Measurements from ENCODE around the gene SEC31A.

SEC31A gene

GRCh38 chr4:82811838-82812341 lies 79.1 kb downstream of the SEC31A start:
- DNase-seq: peak; percentile 60
- no peak overlapping the region for H4K8ac ChIP-seq (ENCODE audit: low read length)
- no peak overlapping the region for H3K14ac ChIP-seq (ENCODE audit: low read length in 2 of 2)
- peaks cover 3 to 12% of the 10 kb centered on the region in 2 experiments for H3K36me3 ChIP-seq (ENCODE audit: control insufficient read depth in 1 of 2, insufficient read depth in 2 of 2, low read depth in 1 of 2, low read length in 2 of 2)
- H2AFZ ChIP-seq (ENCODE audit: low read depth, low read length): no peak overlapping the region
- no peak overlapping the region for H2BK5ac ChIP-seq (ENCODE audit: low read depth, low read length, poor library complexity, severe bottlenecking)
- H3K4me3 ChIP-seq (ENCODE audit: insufficient read depth in 1 of 2, low read depth in 1 of 2, low read length in 2 of 2): no peak overlapping the region
- H4K91ac ChIP-seq (ENCODE audit: low read length): no peak overlapping the region
- no peak overlapping the region for H3K4ac ChIP-seq (ENCODE audit: low read depth in 1 of 2, low read length in 2 of 2)
- no peak overlapping the region for H3K4me2 ChIP-seq (ENCODE audit: low read length, poor library complexity, severe bottlenecking)
- H3K27me3 ChIP-seq (ENCODE audit: control insufficient read depth in 1 of 2, insufficient read depth in 1 of 2, low read length in 2 of 2): no peaks in the 10 kb centered on the region
- no peaks in the 10 kb centered on the region for H3K9me3 ChIP-seq (ENCODE audit: control insufficient read depth, low read length)
- peak overlapping the region; percentile 36 for H3K9ac ChIP-seq (ENCODE audit: low read length)
- no peaks in the 10 kb centered on the region for H3K79me1 ChIP-seq (replicated peaks; ENCODE audit: low read length, poor library complexity, severe bottlenecking)
- WGBS: 63% methylated on average over 2 of the region's 6 CpGs
- H3K4me1 ChIP-seq (ENCODE audit: control insufficient read depth, insufficient read depth, low read depth, low read length): peaks cover 2% of the 10 kb centered on the region
- no peak overlapping the region for H2BK15ac ChIP-seq (ENCODE audit: low read depth, poor library complexity, severe bottlenecking)
- no peak overlapping the region for H3K23ac ChIP-seq (ENCODE audit: low read length in 2 of 2)
- no peak overlapping the region for H2BK12ac ChIP-seq (ENCODE audit: low read length in 2 of 2)
- no peak overlapping the region for H2BK120ac ChIP-seq (ENCODE audit: low read depth, low read length)
- H3K18ac ChIP-seq (ENCODE audit: low read depth in 1 of 2, low read length in 2 of 2): no peak overlapping the region
- no peak overlapping the region for H2AK5ac ChIP-seq (ENCODE audit: low read length, severe bottlenecking)
- H3K27ac ChIP-seq (ENCODE audit: low read length, poor library complexity, severe bottlenecking): peak overlapping the region; percentile 49

- Histone ChIP-seq H3K27me3 (ENCODE audit: control insufficient read depth in 1 of 2, insufficient read depth in 1 of 2, low read length in 2 of 2) (no peaks in the 10 kb centered on the region), H2BK12ac (ENCODE audit: low read length in 2 of 2) (no peak overlapping the region), H3K18ac (ENCODE audit: low read depth in 1 of 2, low read length in 2 of 2) (no peak overlapping the region), H3K79me1 (replicated peaks; ENCODE audit: low read length, poor library complexity, severe bottlenecking) (no peaks in the 10 kb centered on the region), H3K9me3 (ENCODE audit: control insufficient read depth, low read length) (no peaks in the 10 kb centered on the region), H3K9ac (ENCODE audit: low read length) (no peak overlapping the region), H3K4ac (ENCODE audit: low read depth in 1 of 2, low read length in 2 of 2) (no peak overlapping the region), H3K36me3 (ENCODE audit: control insufficient read depth in 1 of 2, insufficient read depth in 2 of 2, low read depth in 1 of 2, low read length in 2 of 2) (peaks cover 0 to 9% of the 10 kb centered on the region in 2 experiments), H2BK15ac (ENCODE audit: low read depth, poor library complexity, severe bottlenecking) (no peak overlapping the region), H3K4me1 (ENCODE audit: control insufficient read depth, insufficient read depth, low read depth, low read length) (peaks cover 2% of the 10 kb centered on the region), H2BK120ac (ENCODE audit: low read depth, low read length) (no peak overlapping the region), H4K8ac (ENCODE audit: low read length) (no peak overlapping the region), H4K91ac (ENCODE audit: low read length) (no peak overlapping the region), H2BK5ac (ENCODE audit: low read depth, low read length, poor library complexity, severe bottlenecking) (no peak overlapping the region), H3K27ac (ENCODE audit: low read length, poor library complexity, severe bottlenecking) (no peak overlapping the region), H3K23ac (ENCODE audit: low read length in 2 of 2) (no peak overlapping the region), H3K14ac (ENCODE audit: low read length in 2 of 2) (no peak overlapping the region), H2AFZ (ENCODE audit: low read depth, low read length) (no peak overlapping the region), H3K4me3 (ENCODE audit: insufficient read depth in 1 of 2, low read depth in 1 of 2, low read length in 2 of 2) (no peak overlapping the region), H2AK5ac (ENCODE audit: low read length, severe bottlenecking) (no peak overlapping the region), H3K4me2 (ENCODE audit: low read length, poor library complexity, severe bottlenecking) (no peak overlapping the region)
- DNase-seq: no peak
- 40% methylated on average over 1 of the region's 1 CpG for WGBS
These were observed 79.6 kb downstream of the SEC31A start for GRCh38 chr4:82811392-82811791.

DNA sequence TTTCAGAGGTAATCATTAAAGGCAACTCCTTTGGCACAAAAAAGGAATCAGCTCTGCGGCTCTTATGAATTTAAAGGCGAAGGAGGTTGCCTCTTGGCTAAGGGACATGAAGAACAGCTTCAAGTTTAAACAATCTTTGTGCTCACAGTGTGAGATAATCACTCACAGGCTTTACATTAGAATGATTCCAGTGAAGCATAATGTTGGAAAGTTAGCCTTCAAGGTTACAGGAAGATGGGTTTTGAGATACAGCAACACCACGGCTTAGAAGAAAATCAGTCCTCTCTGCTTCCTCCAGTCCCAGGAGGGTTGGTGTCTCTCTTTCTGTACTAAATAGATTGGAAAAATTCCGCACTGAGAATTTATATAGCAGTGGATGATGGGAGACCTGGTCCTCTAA lies 80.8 kb downstream of the SEC31A start:
- H2BK12ac ChIP-seq (ENCODE audit: low read length in 2 of 2): no peak overlapping the region
- no peak for DNase-seq
- no peaks in the 10 kb centered on the region for H3K27me3 ChIP-seq (ENCODE audit: control insufficient read depth in 1 of 2, insufficient read depth in 1 of 2, low read length in 2 of 2)
- peaks cover 2% of the 10 kb centered on the region for H3K4me1 ChIP-seq (ENCODE audit: control insufficient read depth, insufficient read depth, low read depth, low read length)
- no peak overlapping the region for H3K4me3 ChIP-seq (ENCODE audit: insufficient read depth in 1 of 2, low read depth in 1 of 2, low read length in 2 of 2)
- no peak overlapping the region for H4K8ac ChIP-seq (ENCODE audit: low read length)
- no peaks in the 10 kb centered on the region for H3K9me3 ChIP-seq (ENCODE audit: control insufficient read depth, low read length)
- H4K91ac ChIP-seq (ENCODE audit: low read length): no peak overlapping the region
- no peak overlapping the region for H2AK5ac ChIP-seq (ENCODE audit: low read length, severe bottlenecking)
- H3K36me3 ChIP-seq (ENCODE audit: control insufficient read depth in 1 of 2, insufficient read depth in 2 of 2, low read depth in 1 of 2, low read length in 2 of 2): peaks cover 0 to 7% of the 10 kb centered on the region in 2 experiments
- H3K4ac ChIP-seq (ENCODE audit: low read depth in 1 of 2, low read length in 2 of 2): no peak overlapping the region
- no peak overlapping the region for H2BK15ac ChIP-seq (ENCODE audit: low read depth, poor library complexity, severe bottlenecking)
- no peak overlapping the region for H3K14ac ChIP-seq (ENCODE audit: low read length in 2 of 2)
- no peak overlapping the region for H3K27ac ChIP-seq (ENCODE audit: low read length, poor library complexity, severe bottlenecking)
- no peak overlapping the region for H3K4me2 ChIP-seq (ENCODE audit: low read length, poor library complexity, severe bottlenecking)
- no peak overlapping the region for H2BK120ac ChIP-seq (ENCODE audit: low read depth, low read length)
- no peak overlapping the region for H3K9ac ChIP-seq (ENCODE audit: low read length)
- no peak overlapping the region for H3K18ac ChIP-seq (ENCODE audit: low read depth in 1 of 2, low read length in 2 of 2)
- no peak overlapping the region for H3K23ac ChIP-seq (ENCODE audit: low read length in 2 of 2)
- no peak overlapping the region for H2AFZ ChIP-seq (ENCODE audit: low read depth, low read length)
- H3K79me1 ChIP-seq (replicated peaks; ENCODE audit: low read length, poor library complexity, severe bottlenecking): no peaks in the 10 kb centered on the region
- 89% methylated on average over 4 of the region's 4 CpGs for WGBS
- H2BK5ac ChIP-seq (ENCODE audit: low read depth, low read length, poor library complexity, severe bottlenecking): no peak overlapping the region

- Histone ChIP-seq H3K4ac (ENCODE audit: low read depth in 1 of 2, low read length in 2 of 2) (no peak overlapping the region), H3K9ac (ENCODE audit: low read length) (no peak overlapping the region), H3K4me1 (ENCODE audit: control insufficient read depth, insufficient read depth, low read depth, low read length) (peaks cover 2% of the 10 kb centered on the region), H3K14ac (ENCODE audit: low read length in 2 of 2) (no peak overlapping the region), H2BK120ac (ENCODE audit: low read depth, low read length) (no peak overlapping the region), H3K27me3 (ENCODE audit: control insufficient read depth in 1 of 2, insufficient read depth in 1 of 2, low read length in 2 of 2) (no peaks in the 10 kb centered on the region), H2BK5ac (ENCODE audit: low read depth, low read length, poor library complexity, severe bottlenecking) (no peak overlapping the region), H2BK12ac (ENCODE audit: low read length in 2 of 2) (no peak overlapping the region), H3K4me3 (ENCODE audit: insufficient read depth in 1 of 2, low read depth in 1 of 2, low read length in 2 of 2) (no peak overlapping the region), H3K9me3 (ENCODE audit: control insufficient read depth, low read length) (no peaks in the 10 kb centered on the region), H2AK5ac (ENCODE audit: low read length, severe bottlenecking) (no peak overlapping the region), H3K4me2 (ENCODE audit: low read length, poor library complexity, severe bottlenecking) (no peak overlapping the region), H4K8ac (ENCODE audit: low read length) (no peak overlapping the region), H2BK15ac (ENCODE audit: low read depth, poor library complexity, severe bottlenecking) (no peak overlapping the region), H2AFZ (ENCODE audit: low read depth, low read length) (no peak overlapping the region), H3K27ac (ENCODE audit: low read length, poor library complexity, severe bottlenecking) (no peak overlapping the region), H3K79me1 (replicated peaks; ENCODE audit: low read length, poor library complexity, severe bottlenecking) (no peaks in the 10 kb centered on the region), H3K23ac (ENCODE audit: low read length in 2 of 2) (no peak overlapping the region), H4K91ac (ENCODE audit: low read length) (no peak overlapping the region), H3K18ac (ENCODE audit: low read depth in 1 of 2, low read length in 2 of 2) (no peak overlapping the region), H3K36me3 (ENCODE audit: control insufficient read depth in 1 of 2, insufficient read depth in 2 of 2, low read depth in 1 of 2, low read length in 2 of 2) (peaks cover 0 to 1% of the 10 kb centered on the region in 2 experiments)
- DNase-seq: no peak
These were observed 81.3 kb downstream of the SEC31A start for GRCh38 chr4:82809619-82810018.

All from mesenchymal stem cell (in vitro differentiated cells and primary cell).